ENCODE measurements around the gene SKA2. TPM values are rescaled to one million over a fixed set of nuclear protein-coding genes. Genes with fewer than 3 reads are reported as not detected.

Gene SKA2
- total and polyA plus RNA-seq, 9 of the 15 experiments (the other 6 are each of a cell fraction or from before 2014, with no cell fraction given): 58.1 to 183 (median 133) TPM

GRCh38 chr17:59160157-59161025, 5.4 kb upstream of the SKA2 start:
- H3K9ac ChIP-seq (ENCODE audit: insufficient read depth in 1 of 2, low read depth in 2 of 2, low read length in 2 of 2): peak overlapping the region; percentile 18 to 30; a peak in 3 of 4 replicates
- ChIA-PET CTCF (ENCODE audit: low intra/inter-chr PET ratio) (no interaction called here), POLR2A (no interaction called here)
- 0 out of 2 replicates have a peak overlapping the region, but pooled peaks have one; percentile 0 for H3K4me3 ChIP-seq
- FAIRE-seq (no peak), DNase-seq (ENCODE audit: extremely low read depth in 1 of 4, low spot score in 3 of 4) (no peak), ATAC-seq (0 out of 3 replicates have a peak, but pooled peaks have one; percentile 4)
- peaks cover 85% of the 10 kb centered on the region for H3K79me2 ChIP-seq (ENCODE audit: control insufficient read depth, insufficient read depth, low read length)
- no peaks in the 10 kb centered on the region for H3K9me3 ChIP-seq (replicated peaks; ENCODE audit: control insufficient read depth, insufficient read depth, low read depth, low read length)
- in situ Hi-C loops (cut with MboI) (no loop called here), intact Hi-C loops (cut with micrococcal nuclease) (no loop called here)
- peaks cover 17 to 26% of the 10 kb centered on the region in 2 experiments; a peak in 4 of 5 replicates for H3K4me1 ChIP-seq (replicated peaks in 1 of 2; ENCODE audit: control insufficient read depth in 2 of 2, insufficient read depth in 2 of 2, low read length in 2 of 2)
- peaks cover 5% of the 10 kb centered on the region; the same call in 2 of the 3 replicates for H3K36me3 ChIP-seq (ENCODE audit: control insufficient read depth, insufficient read depth, low read length)
- H3K9me1 ChIP-seq (ENCODE audit: control insufficient read depth, insufficient read depth, low read length): no peaks in the 10 kb centered on the region
- 50% methylated on average over 9 of the region's 9 CpGs for WGBS (ENCODE audit: insufficient coverage, low coverage, missing lambda C conversion rate)
- no peaks in the 10 kb centered on the region for H4K20me1 ChIP-seq (replicated peaks; ENCODE audit: control insufficient read depth, insufficient read depth, low read length)
- BruUV-seq (replicated peaks): no TSS peak
- H3K4me2 ChIP-seq (ENCODE audit: insufficient read depth, low read length): peak overlapping the region; percentile 47
- peak overlapping the region; percentile 41 for H2AFZ ChIP-seq (ENCODE audit: low read depth, low read length)
- H3K27me3 ChIP-seq (ENCODE audit: control insufficient read depth in 2 of 2, insufficient read depth in 2 of 2, low read length in 2 of 2): no peaks in the 10 kb centered on the region
- H3K27ac ChIP-seq (ENCODE audit: extremely low read depth, low read depth, low read length): peak overlapping the region; percentile 38; the same call in 2 of the 3 replicates
- TF ChIP-seq FOXK2 (conservative IDR thresholded peaks at IDR 0.05 in 1 of 2, IDR thresholded peaks at IDR 0.05 in 1 of 2; ENCODE audit: low read depth in 2 of 2) (peak; percentile 19 to 63; a peak in 2 of 4 replicates), EP400 (IDR thresholded peaks at IDR 0.05) (peak; percentile 26; the same call in 1 of the 2 replicates), ZNF639 (CRISPR knock-in tag; conservative IDR thresholded peaks at IDR 0.05 in 1 of 2, IDR thresholded peaks at IDR 0.05 in 1 of 2) (peak in 1 of 2 experiments; percentile 47; a peak in 1 of 4 replicates), MEIS2 (IDR thresholded peaks at IDR 0.05; ENCODE audit: partially characterized antibody) (peak; percentile 60), NR2C2 (CRISPR knock-in tag; IDR thresholded peaks at IDR 0.05) (no peak), NR2C2 (tag; IDR thresholded peaks at IDR 0.05) (0 out of 2 replicates have a peak, but pooled peaks have one; percentile 14), NR2C1 (IDR thresholded peaks at IDR 0.05) (peak; percentile 42; the same call in 1 of the 2 replicates), NR2C1 (tag; IDR thresholded peaks at IDR 0.05) (no peak), BHLHE40 (IDR thresholded peaks at IDR 0.05; ENCODE audit: low read length) (peak; percentile 47; the same call in 1 of the 2 replicates), POLR2H (tag; IDR thresholded peaks at IDR 0.05; ENCODE audit: low read depth) (0 out of 2 replicates have a peak, but pooled peaks have one; percentile 20)
- TF ChIP-seq, protein P1, sequence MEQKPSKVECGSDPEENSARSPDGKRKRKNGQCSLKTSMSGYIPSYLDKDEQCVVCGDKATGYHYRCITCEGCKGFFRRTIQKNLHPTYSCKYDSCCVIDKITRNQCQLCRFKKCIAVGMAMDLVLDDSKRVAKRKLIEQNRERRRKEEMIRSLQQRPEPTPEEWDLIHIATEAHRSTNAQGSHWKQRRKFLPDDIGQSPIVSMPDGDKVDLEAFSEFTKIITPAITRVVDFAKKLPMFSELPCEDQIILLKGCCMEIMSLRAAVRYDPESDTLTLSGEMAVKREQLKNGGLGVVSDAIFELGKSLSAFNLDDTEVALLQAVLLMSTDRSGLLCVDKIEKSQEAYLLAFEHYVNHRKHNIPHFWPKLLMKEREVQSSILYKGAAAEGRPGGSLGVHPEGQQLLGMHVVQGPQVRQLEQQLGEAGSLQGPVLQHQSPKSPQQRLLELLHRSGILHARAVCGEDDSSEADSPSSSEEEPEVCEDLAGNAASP (IDR thresholded peaks at IDR 0.05): 0 out of 2 replicates have a peak, but pooled peaks have one; percentile 7
- TF ChIP-seq, protein P2, sequence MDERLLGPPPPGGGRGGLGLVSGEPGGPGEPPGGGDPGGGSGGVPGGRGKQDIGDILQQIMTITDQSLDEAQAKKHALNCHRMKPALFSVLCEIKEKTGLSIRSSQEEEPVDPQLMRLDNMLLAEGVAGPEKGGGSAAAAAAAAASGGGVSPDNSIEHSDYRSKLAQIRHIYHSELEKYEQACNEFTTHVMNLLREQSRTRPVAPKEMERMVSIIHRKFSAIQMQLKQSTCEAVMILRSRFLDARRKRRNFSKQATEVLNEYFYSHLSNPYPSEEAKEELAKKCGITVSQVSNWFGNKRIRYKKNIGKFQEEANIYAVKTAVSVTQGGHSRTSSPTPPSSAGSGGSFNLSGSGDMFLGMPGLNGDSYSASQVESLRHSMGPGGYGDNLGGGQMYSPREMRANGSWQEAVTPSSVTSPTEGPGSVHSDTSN (CRISPR knock-in tag; IDR thresholded peaks at IDR 0.05; ENCODE audit: low read depth): no peak
- TF ChIP-seq, protein P2 (tag; conservative IDR thresholded peaks at IDR 0.05; ENCODE audit: low read depth): peak; percentile 39; the same call in 1 of the 2 replicates

Data from K562 (cell line).